Activated CD8-positive, alpha-beta T cell treated with anti-CD3 and anti-CD28 coated beads, Interleukin-2, amount 10 ng/mL, durations not matched to agents 7 days and 5 days (primary cell): Measurements from ENCODE around the gene RSPH3. TPM values are rescaled to one million over a fixed set of nuclear protein-coding genes. Genes with fewer than 3 reads are reported as not detected.
A peak's percentile ranks its signal among the peaks of the same experiment; 100 is the strongest.
"Not testable (repeated sequence)": the region's sequence is repeated elsewhere in the genome, so short reads cannot be mapped to it uniquely, and the experiment has no call there.

Experiments
- ATAC-seq: fragments of 150-1000 bp; cut with Tn5 transposase; one replicate; pipeline ENCODE4 v1.10.0; 2021; ENCODE audit warnings: moderate library complexity
- CTCF ChIA-PET: fragments of 350-600 bp; sonication (Branson Sonifier 250); formaldehyde crosslinking; loops from one replicate; lab custom pipeline; 2021; ENCODE audit warnings: antibody characterized with exemption; lab: Charles Lee
- POLR2A ChIA-PET: fragments of 350-600 bp; sonication (Branson Sonifier 250); formaldehyde crosslinking; loops from one replicate; lab custom pipeline; 2021; ENCODE audit warnings: antibody characterized with exemption; lab: Charles Lee
- DNase-seq: peaks from one replicate; pipeline ENCODE4 v3.0.0-alpha.2; 2020
- H3K27ac Mint-ChIP-seq: one replicate; pipeline ENCODE4 v1.8.0; 2021; ENCODE audit warnings: mild to moderate bottlenecking, mixed read lengths
- H3K27me3 Mint-ChIP-seq: one replicate; pipeline ENCODE4 v1.8.0; 2021; ENCODE audit warnings: low read depth, mixed read lengths
- H3K36me3 Mint-ChIP-seq: one replicate; pipeline ENCODE4 v1.8.0; 2021; ENCODE audit warnings: low read depth, mixed read lengths
- H3K4me1 Mint-ChIP-seq: one replicate; pipeline ENCODE4 v1.8.0; 2021; ENCODE audit warnings: low read depth, mixed read lengths
- H3K4me3 Mint-ChIP-seq: one replicate; pipeline ENCODE4 v1.8.0; 2021; ENCODE audit warnings: mild to moderate bottlenecking, mixed read lengths
- H3K9me3 Mint-ChIP-seq: one replicate; pipeline ENCODE4 v1.8.0; 2022; ENCODE audit warnings: mixed read lengths; ENCODE audit not compliant: insufficient read depth
- total RNA-seq, 2 experiments: library from RNA; stranded (reverse); gene quantifications; one replicate each; pipeline ENCODE4 v1.2.3, GENCODE V29; 2021

RSPH3 gene
- total RNA-seq, 2 experiments from 2014 or later = 1.4 TPM

DNA sequence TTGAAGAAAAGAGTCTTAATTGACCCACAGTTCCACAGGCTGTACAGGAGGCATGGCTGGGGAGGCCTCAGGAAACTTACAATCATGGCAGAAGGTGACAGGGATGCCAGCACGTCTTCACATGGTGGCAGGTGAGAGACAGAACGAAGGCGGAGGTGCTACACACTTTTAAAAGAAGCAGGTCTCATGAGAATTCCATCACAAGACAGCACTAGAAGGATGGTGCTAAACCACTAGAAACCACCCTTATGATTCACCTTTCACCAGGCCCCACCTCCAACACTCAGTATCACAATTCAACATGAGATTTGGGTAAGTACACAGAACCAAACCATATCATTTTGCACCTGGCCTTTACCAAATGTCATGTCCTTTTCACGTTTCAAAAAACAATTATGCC is 23.9 kb upstream of the RSPH3 start:
- H3K9me3 Mint-ChIP-seq = peaks cover 38% of the 10 kb centered on the region
- no peak overlapping the region for H3K27ac Mint-ChIP-seq
- DNase-seq = peak; percentile 19
- no peak overlapping the region for H3K4me3 Mint-ChIP-seq
- peaks cover 6% of the 10 kb centered on the region for H3K4me1 Mint-ChIP-seq
- no peak for ATAC-seq
- H3K36me3 Mint-ChIP-seq = peaks cover 37% of the 10 kb centered on the region
- CTCF ChIA-PET = interaction anchor here (0.6 to 21.8 kb wide), 5 partner anchors 11 to 111 kb away, joined by 3 to 522 read pairs (median 4); no protein-coding TSS in a partner anchor
- POLR2A ChIA-PET = interaction anchor here (0.6 kb wide), 1 partner anchor 57 kb away, joined by 4 read pairs; no protein-coding TSS in a partner anchor
- H3K27me3 Mint-ChIP-seq = no peaks in the 10 kb centered on the region

DNA sequence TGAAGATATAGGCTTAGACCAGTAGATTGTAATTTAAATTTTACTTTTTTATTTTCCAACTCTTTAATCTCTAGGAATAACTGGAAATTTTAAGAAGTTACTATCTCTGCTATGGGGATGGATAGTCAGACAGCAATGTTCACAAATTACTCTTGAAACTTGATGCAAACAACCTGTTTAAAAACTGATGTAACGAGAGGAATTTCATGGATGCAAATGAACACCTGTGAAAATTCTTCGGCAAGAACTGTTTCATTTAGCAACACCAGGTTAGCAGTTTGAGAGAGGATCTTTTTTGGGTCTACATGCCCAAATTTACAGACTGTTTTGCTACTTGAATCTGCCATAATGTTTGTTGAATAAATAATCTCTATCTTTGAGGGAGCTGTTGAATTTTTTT is 20.0 kb upstream of the RSPH3 start:
- ChIA-PET CTCF (interaction anchor here (1.5 to 21.8 kb wide), 3 partner anchors 10 to 82 kb away, joined by 4 to 522 read pairs (median 17); no protein-coding TSS in a partner anchor), POLR2A (interaction anchor here (0.7 kb wide), 1 partner anchor 78 kb away, joined by 4 read pairs; no protein-coding TSS in a partner anchor)
- DNase-seq (no peak), ATAC-seq (no peak)
- H3K9me3 Mint-ChIP-seq = peaks cover 35% of the 10 kb centered on the region
- H3K36me3 Mint-ChIP-seq = peaks cover 34% of the 10 kb centered on the region
- H3K27me3 Mint-ChIP-seq = no peaks in the 10 kb centered on the region
- no peak overlapping the region for H3K27ac Mint-ChIP-seq
- H3K4me1 Mint-ChIP-seq = peaks cover 24% of the 10 kb centered on the region
- H3K4me3 Mint-ChIP-seq = no peak overlapping the region

DNA sequence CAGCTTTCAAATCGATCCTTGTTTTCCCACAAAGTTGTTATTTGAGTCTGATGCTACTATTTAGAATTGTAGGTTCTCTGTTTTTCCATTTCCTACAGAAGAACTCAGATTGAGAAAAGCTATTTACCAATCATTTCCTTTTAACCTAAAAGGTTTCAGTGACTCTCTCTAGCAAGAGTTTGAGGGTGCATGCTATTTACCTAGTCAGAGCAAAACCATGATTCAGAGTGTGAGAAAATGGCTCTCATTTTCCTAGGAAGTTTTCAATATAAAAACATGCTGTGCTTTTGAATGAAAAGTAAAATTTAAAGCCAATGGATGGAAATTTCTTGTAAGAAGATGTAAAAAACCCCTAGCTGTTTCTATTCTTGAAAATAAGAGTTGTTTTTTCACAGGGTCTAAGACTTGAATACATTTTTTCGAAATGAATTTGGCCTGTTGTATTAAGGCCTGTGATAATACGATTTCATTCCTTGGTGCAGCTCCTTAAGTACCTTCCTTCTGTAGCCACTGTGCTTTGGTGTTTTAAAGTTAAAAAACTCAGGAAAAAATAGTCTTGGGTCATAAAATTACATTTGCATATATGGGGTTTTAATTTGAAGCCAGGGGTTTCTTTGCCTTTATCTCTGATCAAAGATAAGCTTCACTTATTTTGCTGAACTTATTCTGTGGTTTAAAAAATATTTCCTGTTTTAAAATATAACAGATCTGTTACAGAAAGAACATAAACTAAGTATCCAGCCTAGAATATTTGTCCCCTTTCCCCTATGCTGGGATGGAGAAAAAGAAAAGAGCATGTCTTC is 18.0 kb upstream of the RSPH3 start:
- no peaks in the 10 kb centered on the region for H3K27me3 Mint-ChIP-seq
- DNase-seq = peak; percentile 12
- no peak overlapping the region for H3K4me3 Mint-ChIP-seq
- ChIA-PET CTCF (interaction anchor here (1.0 to 21.8 kb wide), 17 partner anchors 9 to 228 kb away, joined by 3 to 522 read pairs (median 6); partner anchors contain the start of gene RSPH3), POLR2A (interaction anchor here (0.7 to 3.1 kb wide), 4 partner anchors 10 to 26 kb away, joined by 3 to 19 read pairs (median 4); partner anchors contain the start of gene TAGAP)
- peaks cover 29% of the 10 kb centered on the region for H3K4me1 Mint-ChIP-seq
- H3K27ac Mint-ChIP-seq = peak overlapping the region; percentile 52
- ATAC-seq = peak; percentile 71
- peaks cover 20% of the 10 kb centered on the region for H3K36me3 Mint-ChIP-seq
- H3K9me3 Mint-ChIP-seq = peaks cover 20% of the 10 kb centered on the region

DNA sequence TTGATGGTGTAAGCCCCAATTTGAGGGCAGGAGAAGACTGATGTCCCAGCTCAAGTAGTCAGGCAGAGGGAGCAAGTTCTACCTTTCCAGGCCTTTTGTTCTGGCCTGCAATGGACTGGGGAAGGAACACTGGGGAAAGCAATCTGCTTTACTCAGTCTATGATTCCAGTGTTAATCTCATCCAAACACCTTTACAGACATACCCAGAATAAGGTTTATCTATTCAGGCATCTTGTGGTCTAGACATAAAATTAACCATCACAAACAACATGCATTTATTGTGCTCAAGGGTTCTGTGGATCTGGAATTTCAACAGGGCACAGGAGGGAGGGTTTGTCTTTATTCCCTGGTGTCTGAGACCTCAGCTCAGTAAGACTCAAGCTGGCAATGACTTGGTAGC is 14.4 kb upstream of the RSPH3 start:
- H3K27ac Mint-ChIP-seq = no peak overlapping the region
- peaks cover 8% of the 10 kb centered on the region for H3K36me3 Mint-ChIP-seq
- no peaks in the 10 kb centered on the region for H3K27me3 Mint-ChIP-seq
- DNase-seq (no peak), ATAC-seq (no peak)
- ChIA-PET POLR2A (no interaction called here), CTCF (interaction anchor here (0.6 to 21.8 kb wide), 3 partner anchors 88 to 791 kb away, joined by 3 to 522 read pairs (median 196); no protein-coding TSS in a partner anchor)
- no peak overlapping the region for H3K4me3 Mint-ChIP-seq
- peaks cover 36% of the 10 kb centered on the region for H3K4me1 Mint-ChIP-seq
- peaks cover 7% of the 10 kb centered on the region for H3K9me3 Mint-ChIP-seq

DNA sequence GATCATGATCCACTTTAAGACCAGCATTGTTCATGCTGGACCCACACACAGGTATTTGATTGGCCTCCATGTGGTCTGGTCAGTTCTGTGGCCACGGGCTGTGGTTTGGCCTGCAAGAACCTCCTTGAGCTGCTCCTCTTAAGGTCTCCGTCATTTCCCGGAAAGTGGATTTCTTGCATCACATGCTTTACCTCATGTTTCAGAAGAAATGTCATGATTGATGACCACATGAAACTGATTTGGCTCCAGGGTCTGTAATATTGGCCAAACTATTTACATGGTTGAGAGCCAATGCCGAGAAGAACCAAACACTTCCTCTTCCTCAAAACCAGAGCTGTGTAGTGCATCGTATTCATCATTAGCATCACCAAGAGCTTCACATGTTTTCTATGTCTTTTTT is 13.2 kb upstream of the RSPH3 start:
- Mint-ChIP-seq H3K27me3 (no peaks in the 10 kb centered on the region), H3K9me3 (peaks cover 7% of the 10 kb centered on the region), H3K36me3 (peaks cover 8% of the 10 kb centered on the region), H3K27ac (no peak overlapping the region), H3K4me1 (peaks cover 36% of the 10 kb centered on the region), H3K4me3 (no peak overlapping the region)
- DNase-seq (peak; percentile 16), ATAC-seq (no peak)
- ChIA-PET CTCF (interaction anchor here (0.8 to 21.8 kb wide), 5 partner anchors 9 to 122 kb away, joined by 3 to 522 read pairs (median 4); no protein-coding TSS in a partner anchor), POLR2A (no interaction called here)

DNA sequence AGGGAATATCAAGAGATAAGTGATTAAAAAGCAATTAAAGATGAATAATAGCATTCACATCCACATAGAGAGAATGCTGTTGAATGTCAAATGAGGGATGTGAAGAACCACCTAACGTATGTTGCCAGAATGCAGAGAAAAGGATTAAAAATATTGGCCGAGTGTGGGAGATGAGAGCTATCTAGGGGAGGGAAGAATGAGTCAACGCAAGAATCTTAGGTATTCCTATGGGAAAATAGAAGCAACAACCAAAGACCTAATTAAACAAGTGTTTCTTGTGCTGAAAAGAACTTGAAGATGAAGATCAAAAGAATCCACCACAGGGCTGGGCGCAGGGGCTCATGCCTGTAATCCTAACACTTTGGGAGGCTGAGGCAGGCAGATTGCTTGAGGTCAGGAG is 12.2 kb upstream of the RSPH3 start:
- no peak for ATAC-seq
- DNase-seq = peak; percentile 8
- Mint-ChIP-seq H3K27me3 (no peaks in the 10 kb centered on the region), H3K4me3 (no peak overlapping the region), H3K27ac (no peak overlapping the region), H3K4me1 (peaks cover 27% of the 10 kb centered on the region), H3K36me3 (peaks cover 8% of the 10 kb centered on the region), H3K9me3 (peaks cover 7% of the 10 kb centered on the region)
- ChIA-PET CTCF (interaction anchor here (1.0 to 21.8 kb wide), 3 partner anchors 30 to 123 kb away, joined by 4 to 522 read pairs (median 196); no protein-coding TSS in a partner anchor), POLR2A (interaction anchor here (1.0 kb wide), 1 partner anchor 94 kb away, joined by 3 read pairs; no protein-coding TSS in a partner anchor)

DNA sequence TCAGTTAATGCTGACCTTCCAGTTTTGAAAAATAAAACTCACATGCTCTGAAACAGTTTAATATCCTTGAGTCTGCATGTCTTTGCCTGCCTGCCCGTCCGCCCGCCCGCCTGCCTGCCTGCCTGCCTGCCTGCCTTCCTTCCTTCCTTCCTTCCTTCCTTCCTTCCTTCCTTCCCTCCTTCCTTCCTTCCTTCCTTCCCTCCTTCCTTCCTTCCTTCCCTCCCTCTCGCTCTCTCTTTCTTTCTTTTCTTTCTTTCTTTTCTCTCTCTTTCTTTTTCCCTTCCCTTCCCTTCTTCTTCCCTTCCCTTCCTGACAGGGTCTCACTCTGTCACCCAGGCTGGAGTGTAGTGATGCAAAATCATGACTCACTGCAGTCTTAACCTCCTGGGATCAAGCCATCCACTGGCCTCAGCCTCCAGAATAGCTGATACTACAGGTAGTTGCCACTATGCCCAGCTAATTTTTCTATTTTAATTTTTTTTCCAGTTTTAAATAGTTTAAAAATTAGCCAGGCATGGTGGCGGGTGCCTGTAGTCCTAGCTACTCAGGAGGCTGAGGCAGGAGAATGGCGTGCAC is 10.1 kb upstream of the RSPH3 start:
- Mint-ChIP-seq H3K27ac (peak overlapping the region; percentile 56), H3K4me1 (peaks cover 24% of the 10 kb centered on the region)
- CTCF ChIA-PET = interaction anchor here (2.0 to 21.8 kb wide), 10 partner anchors 8 to 138 kb away, joined by 6 to 522 read pairs (median 18); partner anchors contain the start of genes RSPH3 and TAGAP
- ATAC-seq, H3K4me3 Mint-ChIP-seq, H3K27me3 Mint-ChIP-seq, POLR2A ChIA-PET, H3K36me3 Mint-ChIP-seq, H3K9me3 Mint-ChIP-seq: not testable (repeated sequence)
- peak; percentile 9 for DNase-seq

DNA sequence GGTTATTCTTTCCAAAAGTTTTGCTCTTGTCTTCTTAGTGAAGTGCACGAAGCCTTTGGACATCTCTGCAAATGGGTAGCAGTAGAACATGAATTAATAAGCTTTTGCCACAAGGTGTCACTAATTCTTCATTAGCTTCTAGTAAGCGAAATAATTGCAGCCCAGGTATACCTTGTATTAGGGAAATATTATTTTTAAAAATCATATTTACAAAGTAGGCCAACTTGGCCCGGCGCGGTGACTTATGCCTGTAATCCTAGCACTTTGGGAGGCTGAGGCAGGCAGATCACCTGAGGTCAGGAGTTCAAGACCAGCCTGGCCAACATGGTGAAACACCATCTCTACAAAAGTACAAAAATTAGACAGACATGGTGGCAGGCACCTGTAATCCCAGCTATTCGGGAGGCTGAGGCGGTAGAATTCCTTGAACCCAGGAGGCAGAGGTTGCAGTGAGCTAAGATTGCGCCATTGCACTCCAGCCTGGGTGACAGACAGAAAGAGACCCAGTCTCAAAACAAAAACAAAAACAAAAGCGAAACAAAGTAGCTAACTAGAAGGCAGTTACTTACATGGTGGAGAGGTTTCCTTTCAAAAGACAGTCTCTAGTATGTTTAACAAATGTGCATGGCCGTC is 8.8 kb upstream of the RSPH3 start:
- Mint-ChIP-seq H3K4me1 (peaks cover 19% of the 10 kb centered on the region), H3K27ac (peak overlapping the region; percentile 18), H3K4me3 (peak overlapping the region; percentile 7), H3K36me3 (no peaks in the 10 kb centered on the region), H3K27me3 (no peaks in the 10 kb centered on the region), H3K9me3 (no peaks in the 10 kb centered on the region)
- peak; percentile 20 for DNase-seq
- ChIA-PET CTCF (interaction anchor here (0.6 to 21.8 kb wide), 36 partner anchors 9 to 318 kb away, joined by 3 to 522 read pairs (median 5); partner anchors contain the start of genes RSPH3 and TAGAP), POLR2A (interaction anchor here (0.6 to 1.6 kb wide), 9 partner anchors 8 to 126 kb away, joined by 3 to 7 read pairs (median 5); partner anchors contain the start of gene TAGAP)
- ATAC-seq = peak; percentile 68

DNA sequence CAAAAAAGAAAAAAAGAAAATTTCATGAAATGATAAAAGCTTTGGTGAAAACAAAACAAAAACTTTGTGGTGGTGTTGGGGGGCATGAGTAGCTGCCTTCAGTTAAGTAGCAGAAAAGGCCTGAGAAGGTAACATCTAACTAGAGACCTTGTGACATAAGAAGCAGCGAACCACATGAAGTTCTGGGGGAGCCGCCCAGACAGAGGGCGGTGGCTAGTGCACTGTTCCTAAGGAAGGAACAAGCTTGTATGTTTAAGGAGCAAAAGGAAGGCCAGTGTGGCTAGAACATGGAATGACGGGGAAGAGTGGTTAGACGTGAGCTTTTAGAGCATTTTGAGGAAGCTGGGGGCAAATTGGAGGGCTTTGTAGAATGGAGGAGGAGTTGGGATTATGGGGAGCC is 7.5 kb upstream of the RSPH3 start:
- Mint-ChIP-seq H3K4me1 (peaks cover 13% of the 10 kb centered on the region), H3K27ac (no peak overlapping the region), H3K36me3 (no peaks in the 10 kb centered on the region), H3K27me3 (no peaks in the 10 kb centered on the region), H3K9me3 (no peaks in the 10 kb centered on the region), H3K4me3 (no peak overlapping the region)
- DNase-seq (peak; percentile 18), ATAC-seq (no peak)
- POLR2A ChIA-PET = interaction anchor here (0.9 kb wide), 2 partner anchors 97 to 138 kb away, joined by 3 read pairs; no protein-coding TSS in a partner anchor
- CTCF ChIA-PET = interaction anchor here (0.6 to 21.8 kb wide), 10 partner anchors 11 to 143 kb away, joined by 3 to 522 read pairs (median 15); partner anchors contain the start of gene TAGAP

DNA sequence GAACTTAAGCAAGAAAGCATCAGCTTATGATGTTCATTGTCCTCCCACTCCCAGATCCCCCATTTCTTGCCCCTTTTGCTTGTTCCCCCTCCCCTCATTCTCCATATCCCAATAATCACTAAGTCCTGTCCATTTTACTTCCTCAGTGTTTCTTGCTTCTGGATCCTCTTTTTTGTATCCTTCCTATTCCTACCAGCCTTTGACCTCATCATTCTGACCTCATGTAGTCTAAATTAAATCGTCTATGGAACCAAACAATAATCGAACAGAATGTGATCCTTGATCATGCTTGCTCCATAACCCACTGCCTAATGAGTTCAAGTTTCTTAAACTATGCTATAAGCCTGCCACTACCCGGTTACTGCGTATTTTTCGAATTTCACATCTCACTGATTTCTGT is 5.4 kb upstream of the RSPH3 start:
- Mint-ChIP-seq H3K4me3 (no peak overlapping the region), H3K27me3 (no peaks in the 10 kb centered on the region), H3K4me1 (peaks cover 22% of the 10 kb centered on the region), H3K27ac (no peak overlapping the region), H3K9me3 (no peaks in the 10 kb centered on the region), H3K36me3 (no peaks in the 10 kb centered on the region)
- ChIA-PET POLR2A (interaction anchor here (0.6 kb wide), 1 partner anchor 28 kb away, joined by 3 read pairs; no protein-coding TSS in a partner anchor), CTCF (interaction anchor here (1.1 to 21.8 kb wide), 6 partner anchors 12 to 216 kb away, joined by 3 to 522 read pairs (median 18); partner anchors contain the start of gene TAGAP)
- ATAC-seq = no peak
- peak; percentile 13 for DNase-seq
